Subcutaneous abdominal adipose tissue (tissue), 5 donors: ENCODE data around the gene ITGAV.
"Not testable (repeated sequence)": the region's sequence is repeated elsewhere in the genome, so short reads cannot be mapped to it uniquely, and the experiment has no call there.

Source experiments
- H3K27ac ChIP-seq: one replicate; pipeline ENCODE4 v1.7.0; 2013; ENCODE audit warnings: low read depth, mild to moderate bottlenecking, inconsistent platforms, low read length, moderate library complexity
- H3K27me3 ChIP-seq, 5 donors: one replicate each; pipeline ENCODE4 v1.7.0; 2013; ENCODE audit warnings: low read length in 5 of 5, inconsistent platforms in 1 of 5; ENCODE audit not compliant: control insufficient read depth in 5 of 5, insufficient read depth in 4 of 5
- H3K36me3 ChIP-seq, 5 donors: one replicate each; pipeline ENCODE4 v1.7.0; 2013; ENCODE audit warnings: low read length in 5 of 5; ENCODE audit not compliant: control insufficient read depth in 5 of 5, insufficient read depth in 5 of 5
- H3K4me1 ChIP-seq, 5 donors: one replicate each; pipeline ENCODE4 v1.7.0; 2013; ENCODE audit warnings: low read length in 5 of 5, mild to moderate bottlenecking in 3 of 5, moderate library complexity in 1 of 5; ENCODE audit not compliant: control insufficient read depth in 5 of 5, insufficient read depth in 5 of 5
- H3K4me3 ChIP-seq, 5 donors: one replicate each; pipeline ENCODE4 v1.7.0; 2013; ENCODE audit warnings: low read length in 5 of 5, low read depth in 1 of 5
- H3K9ac ChIP-seq, 5 donors: one replicate each; pipeline ENCODE4 v1.7.0; 2013; ENCODE audit warnings: low read length in 5 of 5, mild to moderate bottlenecking in 4 of 5, moderate library complexity in 3 of 5
- H3K9me3 ChIP-seq, 5 donors: one replicate each; pipeline ENCODE4 v1.7.0; 2013; ENCODE audit warnings: low read length in 5 of 5; ENCODE audit not compliant: control insufficient read depth in 5 of 5
- donor health status: healthy.
- donor health status: healthy.
- donor health status: healthy.
- donor health status: healthy.
- donor health status: healthy.

Gene ITGAV

GRCh38 chr2:186558512-186559276 lies 31.2 kb upstream of the ITGAV start:
- Histone ChIP-seq H3K9me3 (no peaks in the 10 kb centered on the region), H3K27me3 (no peaks in the 10 kb centered on the region), H3K36me3 (no peaks in the 10 kb centered on the region), H3K4me1 (no peaks in the 10 kb centered on the region), H3K27ac (no peak overlapping the region), H3K4me3 (no peak overlapping the region), H3K9ac (no peak overlapping the region)

GRCh38 chr2:186559370-186559769 lies 30.5 kb upstream of the ITGAV start:
- Histone ChIP-seq H3K27me3 (no peaks in the 10 kb centered on the region), H3K4me1 (no peaks in the 10 kb centered on the region), H3K27ac (no peak overlapping the region), H3K36me3 (no peaks in the 10 kb centered on the region), H3K4me3 (no peak overlapping the region), H3K9ac (no peak overlapping the region), H3K9me3 (no peaks in the 10 kb centered on the region)

GRCh38 chr2:186559848-186560247 lies 30.0 kb upstream of the ITGAV start:
- no peak overlapping the region for H3K27ac ChIP-seq
- H3K4me1 ChIP-seq = no peaks in the 10 kb centered on the region
- no peaks in the 10 kb centered on the region for H3K36me3 ChIP-seq
- H3K4me3 ChIP-seq = no peak overlapping the region
- H3K9me3 ChIP-seq = no peaks in the 10 kb centered on the region
- no peak overlapping the region for H3K9ac ChIP-seq
- H3K27me3 ChIP-seq = no peaks in the 10 kb centered on the region

DNA sequence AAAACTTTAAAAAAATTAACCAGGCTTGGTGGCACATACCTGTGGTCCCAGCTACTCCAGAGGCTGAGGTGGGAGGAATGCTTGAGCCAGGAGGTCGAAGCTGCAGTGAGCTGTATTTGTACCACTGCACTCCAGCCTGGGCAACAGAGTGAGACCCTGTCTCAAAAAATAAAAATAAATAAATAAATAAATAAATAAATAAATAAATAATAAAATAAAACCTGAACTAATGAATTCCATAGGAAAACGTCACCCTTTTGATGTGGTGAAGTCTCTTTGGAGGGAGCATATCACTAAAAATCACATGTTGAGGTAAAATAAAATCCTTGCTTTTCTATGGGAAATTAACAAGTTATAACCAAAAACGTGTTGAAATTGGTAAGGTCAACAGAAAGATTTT lies 29.6 kb upstream of the ITGAV start:
- H3K36me3 ChIP-seq = no peaks in the 10 kb centered on the region
- no peaks in the 10 kb centered on the region for H3K27me3 ChIP-seq
- H3K4me1 ChIP-seq = no peaks in the 10 kb centered on the region
- no peaks in the 10 kb centered on the region for H3K9me3 ChIP-seq
- no peak overlapping the region for H3K9ac ChIP-seq
- no peak overlapping the region for H3K27ac ChIP-seq
- H3K4me3 ChIP-seq = no peak overlapping the region

- Histone ChIP-seq H3K9me3 (no peaks in the 10 kb centered on the region), H3K4me1 (no peaks in the 10 kb centered on the region), H3K27ac (no peak overlapping the region), H3K4me3 (no peak overlapping the region), H3K27me3 (no peaks in the 10 kb centered on the region), H3K36me3 (no peaks in the 10 kb centered on the region), H3K9ac (no peak overlapping the region)
Measured at GRCh38 chr2:186561467-186562208, 28.2 kb upstream of the ITGAV start.

DNA sequence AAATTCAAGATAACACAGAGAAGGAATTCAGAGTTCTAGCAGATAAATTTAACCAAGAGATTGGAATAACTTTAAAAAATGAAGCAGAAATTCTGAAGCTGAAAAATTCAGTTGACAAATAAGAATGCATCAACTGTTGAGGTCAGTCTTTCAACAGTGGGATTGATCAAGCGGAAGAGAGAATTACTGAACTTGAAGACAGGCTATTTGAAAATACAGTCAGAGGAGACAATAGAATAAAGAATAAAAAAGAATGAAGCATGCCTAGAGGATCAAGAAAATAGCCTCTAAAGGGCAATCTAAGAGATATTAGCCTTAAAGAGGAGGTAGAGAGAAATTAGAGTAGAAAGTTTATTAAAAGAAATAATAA lies 27.7 kb upstream of the ITGAV start:
- no peak overlapping the region for H3K9ac ChIP-seq
- no peaks in the 10 kb centered on the region for H3K4me1 ChIP-seq
- H3K36me3 ChIP-seq = no peaks in the 10 kb centered on the region
- H3K27ac ChIP-seq = no peak overlapping the region
- no peaks in the 10 kb centered on the region for H3K27me3 ChIP-seq
- no peaks in the 10 kb centered on the region for H3K9me3 ChIP-seq
- H3K4me3 ChIP-seq = no peak overlapping the region

- H3K27me3 ChIP-seq, H3K4me1 ChIP-seq, H3K9me3 ChIP-seq, H3K4me3 ChIP-seq, H3K36me3 ChIP-seq, H3K9ac ChIP-seq, H3K27ac ChIP-seq: not testable (repeated sequence)
Measured at GRCh38 chr2:186568600-186568999, 21.3 kb upstream of the ITGAV start.

- H3K36me3 ChIP-seq, H3K27me3 ChIP-seq, H3K9ac ChIP-seq, H3K9me3 ChIP-seq, H3K27ac ChIP-seq, H3K4me3 ChIP-seq, H3K4me1 ChIP-seq: not testable (repeated sequence)
Measured at GRCh38 chr2:186569127-186569526, 20.7 kb upstream of the ITGAV start.

DNA sequence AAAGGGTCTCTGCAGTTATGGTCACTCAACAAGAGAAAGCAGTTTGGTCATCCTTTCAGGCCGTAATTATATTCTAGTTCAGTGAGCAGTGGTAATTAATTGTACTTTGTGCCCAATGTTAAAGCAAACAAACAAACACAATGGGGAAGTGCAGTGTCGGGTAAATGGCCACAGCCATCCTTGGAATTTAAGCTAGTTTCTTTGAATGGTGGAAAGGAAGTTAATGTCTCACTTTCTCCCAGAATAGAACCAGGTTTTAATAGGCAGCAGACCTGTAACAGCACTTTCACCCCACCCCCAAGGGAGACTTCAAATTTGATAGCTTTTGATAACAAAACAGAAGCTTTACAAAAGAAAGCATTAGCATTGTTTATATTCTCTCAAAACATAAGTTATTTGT lies 20.0 kb upstream of the ITGAV start:
- H3K9me3 ChIP-seq = no peaks in the 10 kb centered on the region
- H3K36me3 ChIP-seq = no peaks in the 10 kb centered on the region
- no peaks in the 10 kb centered on the region for H3K27me3 ChIP-seq
- H3K27ac ChIP-seq = no peak overlapping the region
- no peak overlapping the region for H3K4me3 ChIP-seq
- H3K4me1 ChIP-seq = peaks cover 0 to under 1% (median 0%) of the 10 kb centered on the region in 5 donors
- no peak overlapping the region for H3K9ac ChIP-seq

GRCh38 chr2:186570604-186571003 lies 19.3 kb upstream of the ITGAV start:
- Histone ChIP-seq H3K4me3 (no peak overlapping the region), H3K9me3 (no peaks in the 10 kb centered on the region), H3K27ac (no peak overlapping the region), H3K9ac (no peak overlapping the region), H3K27me3 (no peaks in the 10 kb centered on the region), H3K4me1 (peaks cover 0 to 8% (median 4%) of the 10 kb centered on the region in 5 donors), H3K36me3 (no peaks in the 10 kb centered on the region)
